ENCODE data around the gene SPAG9. TPM values are rescaled to one million over a fixed set of nuclear protein-coding genes. Genes with fewer than 3 reads are reported as not detected.

The SPAG9 gene
- 40.7 and 69.0 TPM in 2 replicates for total RNA-seq

GRCh38 chr17:51120739-51121619 is at the start of gene SPAG9:
SPAG9 (minus strand) TSS chr17:51120868; CDS start chr17:51120656, 212 bp downstream.

GRCh38 chr17:51166198-51166986 is 45.7 kb upstream of the SPAG9 start, which contains the start of gene NME2:
NME2 (plus strand) TSS chr17:51166411; CDS start chr17:51166831, 420 bp downstream.

GRCh38 chr17:51153210-51154072 is 32.8 kb upstream of the SPAG9 start, which contains the start of gene NME1:
NME1 (plus strand) TSS chr17:51153559; CDS start chr17:51155655, 2,096 bp downstream.

Other genes with a start within 250 kb of the SPAG9 start
- gene NME1, start 32.7 kb upstream of the SPAG9 start, total RNA-seq = 89.5 and 90.9 TPM in 2 replicates
- gene NME2, start 45.5 kb upstream of the SPAG9 start, total RNA-seq = 576 and 723 TPM in 2 replicates
- gene MBTD1, start 139.2 kb upstream of the SPAG9 start, total RNA-seq = 7.0 and 8.7 TPM in 2 replicates
- 23.3 and 25.2 TPM in 2 replicates for gene UTP18, start 139.7 kb upstream of the SPAG9 start, total RNA-seq